ENCODE measurements around the gene SGMS1. TPM values are rescaled to one million over a fixed set of nuclear protein-coding genes. Genes with fewer than 3 reads are reported as not detected.

SGMS1 gene
- total RNA-seq, 1 donor from 2014 or later: 24.1 TPM

DNA sequence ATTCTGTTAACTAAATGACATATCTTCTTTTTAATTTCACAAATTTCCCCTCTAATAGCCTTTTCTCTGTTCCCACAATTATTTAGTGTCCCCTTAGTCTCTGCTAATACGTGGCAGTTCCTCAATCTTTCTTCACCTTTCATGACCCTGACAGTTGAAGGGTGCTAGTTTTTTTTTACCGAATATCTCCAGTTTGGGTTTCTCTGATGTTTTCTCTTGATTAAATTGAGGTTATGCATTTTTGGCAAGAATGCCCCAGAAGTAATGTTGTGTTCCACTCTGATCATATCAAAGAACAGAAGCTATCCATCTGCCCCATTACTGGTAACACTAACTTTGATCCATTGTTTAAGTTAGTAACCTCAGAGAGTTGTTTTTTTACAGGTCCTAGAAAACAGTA, 238.9 kb downstream of the SGMS1 start:
- TF ChIP-seq, protein P1, sequence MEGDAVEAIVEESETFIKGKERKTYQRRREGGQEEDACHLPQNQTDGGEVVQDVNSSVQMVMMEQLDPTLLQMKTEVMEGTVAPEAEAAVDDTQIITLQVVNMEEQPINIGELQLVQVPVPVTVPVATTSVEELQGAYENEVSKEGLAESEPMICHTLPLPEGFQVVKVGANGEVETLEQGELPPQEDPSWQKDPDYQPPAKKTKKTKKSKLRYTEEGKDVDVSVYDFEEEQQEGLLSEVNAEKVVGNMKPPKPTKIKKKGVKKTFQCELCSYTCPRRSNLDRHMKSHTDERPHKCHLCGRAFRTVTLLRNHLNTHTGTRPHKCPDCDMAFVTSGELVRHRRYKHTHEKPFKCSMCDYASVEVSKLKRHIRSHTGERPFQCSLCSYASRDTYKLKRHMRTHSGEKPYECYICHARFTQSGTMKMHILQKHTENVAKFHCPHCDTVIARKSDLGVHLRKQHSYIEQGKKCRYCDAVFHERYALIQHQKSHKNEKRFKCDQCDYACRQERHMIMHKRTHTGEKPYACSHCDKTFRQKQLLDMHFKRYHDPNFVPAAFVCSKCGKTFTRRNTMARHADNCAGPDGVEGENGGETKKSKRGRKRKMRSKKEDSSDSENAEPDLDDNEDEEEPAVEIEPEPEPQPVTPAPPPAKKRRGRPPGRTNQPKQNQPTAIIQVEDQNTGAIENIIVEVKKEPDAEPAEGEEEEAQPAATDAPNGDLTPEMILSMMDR (IDR thresholded peaks at IDR 0.05; ENCODE audit: partially characterized antibody, unreplicated experiment): no peak
- H3K27ac Mint-ChIP-seq (ENCODE audit: unreplicated experiment): no peak overlapping the region
- no peaks in the 10 kb centered on the region for H3K4me1 Mint-ChIP-seq (ENCODE audit: low read depth, unreplicated experiment)
- H3K36me3 Mint-ChIP-seq (ENCODE audit: unreplicated experiment): no peaks in the 10 kb centered on the region
- no peaks in the 10 kb centered on the region for H3K9me3 Mint-ChIP-seq (ENCODE audit: unreplicated experiment)
- DNase-seq: no peak
- H3K4me3 Mint-ChIP-seq (ENCODE audit: unreplicated experiment): no peak overlapping the region
- no peaks in the 10 kb centered on the region for H3K27me3 Mint-ChIP-seq (ENCODE audit: unreplicated experiment)

DNA sequence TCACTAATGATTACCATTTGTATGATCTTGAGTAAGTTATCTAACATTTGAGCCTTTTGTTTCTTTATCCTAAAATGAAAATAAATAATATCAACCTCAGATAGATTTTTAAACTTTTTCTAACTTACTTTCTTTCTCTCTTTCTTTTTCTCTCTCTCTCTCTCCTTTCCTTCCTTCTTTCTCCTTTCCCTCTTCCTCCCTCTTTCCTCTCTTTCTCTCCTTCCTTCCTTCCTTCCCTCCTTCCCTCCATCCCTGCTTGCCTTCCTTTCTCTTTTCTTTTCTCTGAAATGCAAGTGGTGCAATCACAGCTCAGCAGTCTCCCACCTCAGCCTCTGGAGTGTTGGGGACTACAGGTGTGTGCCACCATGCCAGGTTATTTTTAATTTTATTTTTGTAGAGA, 239.5 kb downstream of the SGMS1 start:
- H3K36me3 Mint-ChIP-seq (ENCODE audit: unreplicated experiment): no peaks in the 10 kb centered on the region

DNA sequence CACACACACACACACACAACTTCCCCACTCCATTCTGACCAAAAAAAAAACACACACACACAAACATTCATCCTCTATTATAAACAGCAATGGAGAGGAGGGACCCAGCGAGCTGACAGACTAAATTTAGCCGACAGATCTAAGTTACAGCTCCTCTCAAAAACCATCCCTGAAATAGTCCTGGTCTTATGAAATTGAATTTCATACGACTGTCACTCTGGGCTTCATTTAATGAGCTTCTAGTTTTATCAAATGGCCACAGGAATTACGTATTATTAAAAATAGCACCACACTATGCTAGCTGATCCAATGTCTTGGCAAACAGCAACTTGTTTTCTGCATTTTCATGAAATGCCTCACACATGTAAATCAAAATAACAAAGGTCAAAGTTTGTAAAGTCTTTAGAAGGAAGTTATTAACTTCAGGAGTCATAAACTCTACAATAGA, 241.2 kb downstream of the SGMS1 start:
- H3K36me3 Mint-ChIP-seq (ENCODE audit: unreplicated experiment): no peaks in the 10 kb centered on the region
- no peaks in the 10 kb centered on the region for H3K9me3 Mint-ChIP-seq (ENCODE audit: unreplicated experiment)
- TF ChIP-seq, protein P1 (IDR thresholded peaks at IDR 0.05; ENCODE audit: partially characterized antibody, unreplicated experiment): no peak
- no peak for DNase-seq
- no peaks in the 10 kb centered on the region for H3K4me1 Mint-ChIP-seq (ENCODE audit: low read depth, unreplicated experiment)
- no peak overlapping the region for H3K4me3 Mint-ChIP-seq (ENCODE audit: unreplicated experiment)
- no peaks in the 10 kb centered on the region for H3K27me3 Mint-ChIP-seq (ENCODE audit: unreplicated experiment)
- no peak overlapping the region for H3K27ac Mint-ChIP-seq (ENCODE audit: unreplicated experiment)

More for the DNA sequence above, 239.5 kb downstream of the SGMS1 start:
- no peak for DNase-seq
- Mint-ChIP-seq H3K9me3 (ENCODE audit: unreplicated experiment) (no peaks in the 10 kb centered on the region), H3K4me3 (ENCODE audit: unreplicated experiment) (no peak overlapping the region), H3K4me1 (ENCODE audit: low read depth, unreplicated experiment) (no peaks in the 10 kb centered on the region), H3K27ac (ENCODE audit: unreplicated experiment) (no peak overlapping the region), H3K27me3 (ENCODE audit: unreplicated experiment) (no peaks in the 10 kb centered on the region)
- TF ChIP-seq, protein P1 (IDR thresholded peaks at IDR 0.05; ENCODE audit: partially characterized antibody, unreplicated experiment): no peak

DNA sequence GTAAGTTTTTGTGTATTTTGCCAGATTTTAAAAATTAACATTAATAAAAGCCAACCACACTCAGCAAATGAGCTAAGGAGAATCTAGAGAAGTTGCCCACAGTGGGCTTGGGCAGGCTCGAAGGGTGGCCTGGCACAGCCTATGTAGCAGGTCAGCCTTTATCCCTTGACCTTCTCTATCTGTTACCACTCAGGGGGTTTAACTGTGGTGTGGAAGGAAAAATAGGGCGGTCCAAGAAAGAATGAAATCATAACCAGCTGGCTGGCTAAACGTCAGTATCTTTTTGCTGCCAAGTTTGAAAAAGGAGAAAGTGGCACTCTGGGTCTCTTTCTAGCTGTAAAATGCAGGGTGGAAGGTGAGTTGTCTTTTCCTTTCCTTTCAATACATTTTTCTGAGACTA, 242.1 kb downstream of the SGMS1 start:
- H3K27ac Mint-ChIP-seq (ENCODE audit: unreplicated experiment): no peak overlapping the region
- no peaks in the 10 kb centered on the region for H3K4me1 Mint-ChIP-seq (ENCODE audit: low read depth, unreplicated experiment)
- no peak overlapping the region for H3K4me3 Mint-ChIP-seq (ENCODE audit: unreplicated experiment)
- TF ChIP-seq, protein P1 (IDR thresholded peaks at IDR 0.05; ENCODE audit: partially characterized antibody, unreplicated experiment): no peak
- no peak for DNase-seq
- H3K9me3 Mint-ChIP-seq (ENCODE audit: unreplicated experiment): no peaks in the 10 kb centered on the region
- H3K36me3 Mint-ChIP-seq (ENCODE audit: unreplicated experiment): no peaks in the 10 kb centered on the region
- H3K27me3 Mint-ChIP-seq (ENCODE audit: unreplicated experiment): no peaks in the 10 kb centered on the region

DNA sequence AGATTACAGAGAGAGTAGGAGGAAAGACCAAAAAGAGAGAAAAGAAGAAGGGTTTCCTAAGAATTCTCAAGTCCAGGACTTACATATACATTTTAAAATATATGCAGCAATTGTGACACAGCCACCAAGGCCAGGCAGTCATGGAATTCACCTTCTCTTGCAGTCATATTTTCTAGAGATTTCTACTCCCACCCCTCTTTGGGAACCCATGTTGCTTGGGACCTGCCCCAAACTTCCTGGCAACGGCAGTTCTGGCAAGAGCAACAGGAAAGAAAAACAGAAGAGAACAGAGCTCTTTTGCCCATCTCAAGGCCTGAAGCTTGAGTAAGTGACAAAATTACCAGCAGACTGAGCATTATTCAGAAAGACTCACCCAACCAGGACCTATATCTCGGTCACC, 244.1 kb downstream of the SGMS1 start:
- Mint-ChIP-seq H3K9me3 (ENCODE audit: unreplicated experiment) (no peaks in the 10 kb centered on the region), H3K27ac (ENCODE audit: unreplicated experiment) (no peak overlapping the region)

More for the DNA sequence above, 244.1 kb downstream of the SGMS1 start:
- Mint-ChIP-seq H3K4me3 (ENCODE audit: unreplicated experiment) (no peak overlapping the region), H3K36me3 (ENCODE audit: unreplicated experiment) (no peaks in the 10 kb centered on the region), H3K4me1 (ENCODE audit: low read depth, unreplicated experiment) (no peaks in the 10 kb centered on the region), H3K27me3 (ENCODE audit: unreplicated experiment) (no peaks in the 10 kb centered on the region)
- no peak for DNase-seq
- TF ChIP-seq, protein P1 (IDR thresholded peaks at IDR 0.05; ENCODE audit: partially characterized antibody, unreplicated experiment): no peak

Measured in glutamatergic neuron (in vitro differentiated cells).